H1 (cell line): ENCODE data around the gene SLC11A1. TPM values are rescaled to one million over a fixed set of nuclear protein-coding genes. Genes with fewer than 3 reads are reported as not detected.

Source experiments
- CTCF ChIA-PET: fragments of 300-600 bp; sonication (Branson Sonifier 250); formaldehyde crosslinking; loops from one replicate; lab custom pipeline; 2021; ENCODE audit not compliant: partially characterized antibody; lab: Charles Lee
- POLR2A ChIA-PET: fragments of 300-600 bp; sonication (Branson Sonifier 250); formaldehyde crosslinking; loops from one replicate; lab custom pipeline; 2021; ENCODE audit warnings: inconsistent platforms; ENCODE audit not compliant: partially characterized antibody; lab: Charles Lee
- DNase-seq, 2 experiments: peaks; one replicate each; pipeline versions ENCODE4 v3.0.0 to v3.0.0-alpha.2; 2010 to 2022; ENCODE audit warnings: low spot score in 2 of 2, low read depth in 1 of 2, mixed read lengths in 1 of 2
- FAIRE-seq: peaks from 2 replicates; lab custom pipeline; 2011; peaks lifted over from hg19 to GRCh38; lab: Jason Lieb, UNC
- H2AFZ ChIP-seq: 2 replicates; pipeline ENCODE4 v1.8.1; 2012; ENCODE audit warnings: low read length, inconsistent platforms
- H2AK5ac ChIP-seq: 2 replicates; pipeline ENCODE4 v1.6.1; 2013; ENCODE audit warnings: low read depth, low read length
- H2BK120ac ChIP-seq: replicated peaks from 2 replicates; pipeline ENCODE3; 2013; ENCODE audit warnings: low read depth, low read length, inconsistent platforms
- H2BK12ac ChIP-seq: 2 replicates; pipeline ENCODE4 v1.6.1; 2013; ENCODE audit warnings: low read depth, low read length
- H2BK15ac ChIP-seq: 2 replicates; pipeline ENCODE4 v1.6.1; 2013; ENCODE audit warnings: low read length
- H2BK20ac ChIP-seq: 2 replicates; pipeline ENCODE4 v1.6.1; 2013; ENCODE audit warnings: low read length
- H2BK5ac ChIP-seq: 2 replicates; pipeline ENCODE4 v1.6.1; 2013; ENCODE audit warnings: low read depth, low read length
- H3K14ac ChIP-seq: 2 replicates; pipeline ENCODE4 v1.6.1; 2013; ENCODE audit warnings: inconsistent platforms; ENCODE audit not compliant: insufficient read length
- H3K18ac ChIP-seq: 2 replicates; pipeline ENCODE4 v1.6.1; 2013; ENCODE audit warnings: low read length; ENCODE audit errors: extremely low read depth
- H3K23ac ChIP-seq: 2 replicates; pipeline ENCODE4 v1.6.1; 2013; ENCODE audit warnings: inconsistent platforms; ENCODE audit not compliant: insufficient read length
- H3K23me2 ChIP-seq: 2 replicates; pipeline ENCODE4 v1.6.1; 2013; ENCODE audit warnings: low read depth, low read length
- H3K27ac ChIP-seq: 2 replicates; pipeline ENCODE4 v1.6.1; 2011; ENCODE audit warnings: low read depth, low read length, inconsistent platforms
- H3K27me3 ChIP-seq, 4 experiments: replicated peaks in 1 of 4; 1 replicate in 1 of 4; 2 replicates in 3 of 4; pipeline versions ENCODE4 v1.6.1 to v1.8.1; 2011 to 2013; ENCODE audit warnings: low read length in 3 of 4, mild to moderate bottlenecking in 3 of 4, inconsistent platforms in 2 of 4, mixed read lengths in 2 of 4, moderate library complexity in 1 of 4; ENCODE audit not compliant: control insufficient read depth in 3 of 4, insufficient read depth in 3 of 4; ENCODE audit errors: extremely low read depth in 1 of 4
- H3K36me3 ChIP-seq, 4 experiments: 2 replicates each; pipeline versions ENCODE4 v1.6.1 to v1.8.1; 2011 to 2013; ENCODE audit warnings: mild to moderate bottlenecking in 4 of 4, low read length in 3 of 4, moderate library complexity in 2 of 4, control low read depth in 1 of 4, inconsistent platforms in 1 of 4; ENCODE audit not compliant: insufficient read depth in 4 of 4, control insufficient read depth in 2 of 4
- H3K4ac ChIP-seq: replicated peaks from 2 replicates; pipeline ENCODE3; 2013; ENCODE audit warnings: low read length, low read depth, mixed read lengths, inconsistent platforms; ENCODE audit not compliant: insufficient read length
- H3K4me1 ChIP-seq, 4 experiments: replicated peaks in 1 of 4; 1 replicate in 1 of 4; 2 replicates in 3 of 4; pipeline versions ENCODE4 v1.6.1 to v1.8.1; 2011 to 2013; ENCODE audit warnings: low read length in 3 of 4, inconsistent platforms in 2 of 4, mixed read lengths in 1 of 4; ENCODE audit not compliant: insufficient read depth in 4 of 4, control insufficient read depth in 3 of 4
- H3K4me2 ChIP-seq, 2 experiments: 2 replicates each; pipeline versions ENCODE4 v1.6.1 to v1.8.1; 2011 to 2013; ENCODE audit warnings: low read depth in 2 of 2, low read length in 2 of 2, control low read depth in 1 of 2, inconsistent platforms in 1 of 2, mild to moderate bottlenecking in 1 of 2; ENCODE audit not compliant: insufficient read depth in 1 of 2
- H3K4me3 ChIP-seq, 4 experiments: fragments of 200-600, 300-600 bp in 1 of 4; sonication (generic), shearing (Covaris generic), sonication (Bioruptor Twin) in 1 of 4; 2 replicates each; pipeline versions ENCODE4 v1.5.1 to v1.8.1; 2011 to 2016; ENCODE audit warnings: low read length in 4 of 4, low read depth in 3 of 4, control low read depth in 2 of 4, inconsistent platforms in 2 of 4, mild to moderate bottlenecking in 2 of 4, mixed read lengths in 1 of 4, moderate library complexity in 1 of 4; ENCODE audit not compliant: insufficient read depth in 2 of 4; ENCODE audit errors: extremely low read depth in 1 of 4
- H3K56ac ChIP-seq: replicated peaks from 2 replicates; pipeline ENCODE3; 2013; ENCODE audit warnings: low read depth, mild to moderate bottlenecking, mixed read lengths, low read length, inconsistent platforms; ENCODE audit not compliant: insufficient read length
- H3K79me1 ChIP-seq: 2 replicates; pipeline ENCODE4 v1.6.1; 2013; ENCODE audit warnings: low read depth, low read length, control low read depth
- H3K79me2 ChIP-seq, 2 experiments: 2 replicates each; pipeline versions ENCODE4 v1.6.1 to v1.8.1; 2012 to 2013; ENCODE audit warnings: low read length in 2 of 2, mild to moderate bottlenecking in 2 of 2, inconsistent platforms in 1 of 2; ENCODE audit not compliant: insufficient read depth in 2 of 2, control insufficient read depth in 1 of 2
- H3K9ac ChIP-seq, 4 experiments: replicated peaks in 1 of 4; 1 replicate in 1 of 4; 2 replicates in 3 of 4; pipeline versions ENCODE4 v1.6.1 to v1.8.1; 2011 to 2013; ENCODE audit warnings: low read depth in 3 of 4, low read length in 3 of 4, control low read depth in 2 of 4, mild to moderate bottlenecking in 2 of 4, moderate library complexity in 2 of 4, inconsistent platforms in 1 of 4; ENCODE audit errors: extremely low read depth in 1 of 4
- H3K9me3 ChIP-seq, 2 experiments: 2 replicates each; pipeline versions ENCODE4 v1.6.1 to v1.8.1; 2012 to 2013; ENCODE audit warnings: mild to moderate bottlenecking in 2 of 2, moderate library complexity in 2 of 2, control low read depth in 1 of 2, inconsistent platforms in 1 of 2, low read depth in 1 of 2, low read length in 1 of 2, mixed read lengths in 1 of 2; ENCODE audit not compliant: insufficient read depth in 2 of 2
- H4K20me1 ChIP-seq, 2 experiments: replicated peaks in 1 of 2; 2 replicates each; pipeline versions ENCODE3 to v1.8.1; 2011 to 2013; ENCODE audit warnings: inconsistent platforms in 2 of 2, low read length in 2 of 2, mild to moderate bottlenecking in 1 of 2; ENCODE audit not compliant: insufficient read depth in 2 of 2, control insufficient read depth in 1 of 2
- H4K5ac ChIP-seq: 2 replicates; pipeline ENCODE4 v1.6.1; 2013; ENCODE audit warnings: low read length, low read depth, mixed read lengths, inconsistent platforms; ENCODE audit not compliant: insufficient read length
- H4K8ac ChIP-seq: 2 replicates; pipeline ENCODE4 v1.8.0; 2013; ENCODE audit warnings: mild to moderate bottlenecking, moderate library complexity, low read length, inconsistent platforms; ENCODE audit not compliant: insufficient read depth; ENCODE audit errors: extremely low read depth
- H4K91ac ChIP-seq: replicated peaks from 2 replicates; pipeline ENCODE3; 2013; ENCODE audit warnings: low read length, mixed read lengths, inconsistent platforms; ENCODE audit not compliant: insufficient read length
- ASH2L ChIP-seq: fragments of 200-600, 300-600 bp; sonication (generic); IDR thresholded peaks from one replicate; pipeline ENCODE4 v1.7.1; 2017; ENCODE audit warnings: low read length
- BRCA1 ChIP-seq: IDR thresholded peaks from 2 replicates; pipeline ENCODE4 v1.6.1; 2012; ENCODE audit warnings: low read depth, low read length, improper control_type of control experiment
- CBX5 ChIP-seq: fragments of 300-800, 300-1000 bp; sonication (generic); IDR thresholded peaks from 2 replicates; pipeline ENCODE4 v1.7.1; 2016; ENCODE audit warnings: antibody characterized with exemption, low read length, low read depth
- CTCF ChIP-seq, 3 experiments: IDR thresholded peaks; 1 replicate in 2 of 3; 2 replicates in 1 of 3; pipeline versions ENCODE4 v1.5.1 to v1.6.1; 2011; ENCODE audit warnings: low read length in 3 of 3, mild to moderate bottlenecking in 3 of 3, inconsistent platforms in 2 of 3, low read depth in 1 of 3, moderate library complexity in 1 of 3; ENCODE audit not compliant: insufficient read depth in 1 of 3; ENCODE audit errors: control extremely low read depth in 1 of 3
- KDM4A ChIP-seq: IDR thresholded peaks from one replicate; pipeline ENCODE4 v1.7.1; 2012; ENCODE audit warnings: low read depth, mild to moderate bottlenecking, moderate library complexity, low read length, inconsistent platforms; ENCODE audit not compliant: severe bottlenecking
- POU5F1 ChIP-seq: IDR thresholded peaks from 2 replicates; pipeline ENCODE4 v1.6.1; 2011; ENCODE audit warnings: low read depth, mild to moderate bottlenecking, low read length, moderate library complexity
- SP1 ChIP-seq: IDR thresholded peaks from 2 replicates; pipeline ENCODE4 v1.6.1; 2011; ENCODE audit warnings: low read depth, low read length
- TAF7 ChIP-seq: optimal IDR thresholded peaks from 2 replicates; pipeline ENCODE3; 2011; ENCODE audit warnings: low read depth, mild to moderate bottlenecking, inconsistent platforms, low read length, moderate library complexity, borderline replicate concordance
- TEAD4 ChIP-seq: IDR thresholded peaks from 2 replicates; pipeline ENCODE4 v1.6.1; 2012; ENCODE audit warnings: low read depth, low read length, inconsistent platforms, mixed read lengths
- WGBS, 2 experiments: shearing (Covaris generic) in 1 of 2; methylation state at CpG; one replicate each; pipeline versions ENCODE4 v1.1.6 to v1.1.7; 2013 to 2015; ENCODE audit warnings: low lambda C conversion rate in 2 of 2, mixed read lengths in 2 of 2, inconsistent platforms in 1 of 2, low coverage in 1 of 2, missing lambda C conversion rate in 1 of 2; ENCODE audit not compliant: insufficient replicate concordance in 2 of 2, insufficient coverage in 1 of 2, insufficient read length in 1 of 2; ENCODE audit errors: extremely low coverage in 1 of 2, missing lambda C conversion rate in 1 of 2; 5-methylcytosine and 5-hydroxymethylcytosine counted together
- polyA plus RNA-seq, 7 experiments: library from polyadenylated mRNA; depleted of rRNA in 3 of 7; stranded (reverse) in 5 of 7; unstranded in 2 of 7; fragments of >200 nt in 5 of 7; fragments of 200-250 nt in 2 of 7; gene quantifications; 1 replicate in 5 of 7; 2 replicates in 1 of 7; 4 replicates in 1 of 7; pipeline versions ENCODE4 v1.2.1 to v1.2.3, GENCODE V29; 2011 to 2013; ENCODE audit warnings: missing spikeins in 2 of 7, mixed read lengths in 2 of 7
- total RNA-seq: library from RNA; stranded (reverse); fragmentation: NEBNext Ultra II Directional; extraction: Animal tissue kit (Norgen Biotek cat#: 25700); gene quantifications from 2 replicates; pipeline ENCODE4 v1.2.1, GENCODE V29; 2021

The SLC11A1 gene
- total and polyA plus RNA-seq, 2 of the 8 experiments (the other 6 are each of a cell fraction or from before 2014, with no cell fraction given), result 0.20 to 0.43 TPM

- H3K18ac ChIP-seq, result no peak overlapping the region; the same call in 1 of the 2 replicates
- H3K23me2 ChIP-seq, result peaks cover 22% of the 10 kb centered on the region; the same call in 1 of the 2 replicates
- peak overlapping the region; percentile 6 for H4K8ac ChIP-seq
- peak overlapping the region; percentile 57 for H3K4ac ChIP-seq
- H4K5ac ChIP-seq, result no peak overlapping the region
- peak overlapping the region; percentile 51; the same call in 1 of the 2 replicates for H2BK20ac ChIP-seq
- WGBS, 2 experiments, result 92% methylated on average over 13 of the region's 13 CpGs; no CpG with 5 or more reads in 1 of the 2 experiments
- no peak overlapping the region for H3K27ac ChIP-seq
- CTCF ChIA-PET, result interaction anchor here (0.7 to 7.5 kb wide), 13 partner anchors 9 to 213 kb away, joined by 3 to 96 read pairs (median 8); partner anchors contain the start of genes AAMP, CATIP, PLCD4 and PNKD
- no peak overlapping the region for H3K23ac ChIP-seq
- H4K20me1 ChIP-seq, result no peaks in the 10 kb centered on the region
- H3K27me3 ChIP-seq, result peaks cover 22 to 33% (median 31%) of the 10 kb centered on the region in 4 experiments
- H3K4me2 ChIP-seq, result no peak overlapping the region; a peak in 2 of 4 replicates
- FAIRE-seq, result no peak
- no peak overlapping the region for H3K56ac ChIP-seq
- H3K36me3 ChIP-seq, result no peaks in the 10 kb centered on the region
- no peak overlapping the region for H2BK120ac ChIP-seq
- no peak overlapping the region for H2AFZ ChIP-seq
- H3K79me1 ChIP-seq, result no peaks in the 10 kb centered on the region
- no peak overlapping the region for H3K4me3 ChIP-seq
- no peaks in the 10 kb centered on the region for H3K79me2 ChIP-seq
- DNase-seq, result no peak
- peak overlapping the region; percentile 88; the same call in 1 of the 2 replicates for H2BK15ac ChIP-seq
- no peaks in the 10 kb centered on the region for H3K9me3 ChIP-seq
- no peak overlapping the region for H2AK5ac ChIP-seq
- H2BK12ac ChIP-seq, result peak overlapping the region; percentile 87; the same call in 1 of the 2 replicates
- H3K14ac ChIP-seq, result no peak overlapping the region
- POLR2A ChIA-PET, result interaction anchor here (1.1 to 4.4 kb wide), 4 partner anchors 10 to 99 kb away, joined by 3 to 35 read pairs (median 4); partner anchors contain the start of gene SLC11A1
- H2BK5ac ChIP-seq, result peak overlapping the region; percentile 9; the same call in 1 of the 2 replicates
- peaks cover 0 to 34% (median 22%) of the 10 kb centered on the region in 4 experiments; a peak in 6 of 7 replicates for H3K4me1 ChIP-seq
- no peak overlapping the region; a peak in 1 of 7 replicates for H3K9ac ChIP-seq
- H4K91ac ChIP-seq, result peak overlapping the region; percentile 73
- no peak for TF ChIP-seq TEAD4
- TF ChIP-seq SP1, result no peak
- no peak for TF ChIP-seq BRCA1
- no peak for TF ChIP-seq TAF7
- no peak for TF ChIP-seq POU5F1
- no peak for TF ChIP-seq ASH2L
- TF ChIP-seq CBX5, result no peak
- TF ChIP-seq KDM4A, result no peak
- no peak for TF ChIP-seq CTCF (IDR thresholded peaks at IDR 0.05; ENCODE audit: control extremely low read depth in 1 of 3, insufficient read depth in 1 of 3, low read depth in 1 of 3, low read length in 3 of 3)
Measured at GRCh38 chr2:218394298-218395089, 12.4 kb downstream of the SLC11A1 start.
